ENCODE measurements around the gene NDEL1. TPM values are rescaled to one million over a fixed set of nuclear protein-coding genes. Genes with fewer than 3 reads are reported as not detected.
"Not testable (repeated sequence)": the region's sequence is repeated elsewhere in the genome, so short reads cannot be mapped to it uniquely, and the experiment has no call there.

The NDEL1 gene
- total RNA-seq, 1 donor from 2014 or later: 66.5 TPM

- Histone ChIP-seq H3K27ac (no peak overlapping the region), H3K4me1 (no peaks in the 10 kb centered on the region), H3K4me3 (no peak overlapping the region), H3K9me3 (no peaks in the 10 kb centered on the region), H3K27me3 (peaks cover 4% of the 10 kb centered on the region), H3K36me3 (no peaks in the 10 kb centered on the region)
- TF ChIP-seq POLR2A (IDR thresholded peaks at IDR 0.05) (no peak), CTCF (IDR thresholded peaks at IDR 0.05) (no peak), POLR2AphosphoS5 (IDR thresholded peaks at IDR 0.05; ENCODE audit: insufficient read depth in 1 of 2, low read depth in 1 of 2) (no peak)
- DNase-seq (ENCODE audit: extremely low spot score in 2 of 2): no peak
- intact Hi-C loops (cut with DNase I): loop anchor here (10.0 kb wide), 1 partner anchor 1607 kb away; no protein-coding TSS in a partner anchor
Observed at GRCh38 chr17:8392274-8392673, 43.4 kb upstream of the NDEL1 start.

- no peak overlapping the region for H3K27ac ChIP-seq
- intact Hi-C loops (cut with DNase I): loop anchor here (10.0 kb wide), 1 partner anchor 1608 kb away; no protein-coding TSS in a partner anchor
- H3K27me3 ChIP-seq: peaks cover 5% of the 10 kb centered on the region
- DNase-seq (ENCODE audit: extremely low spot score in 2 of 2): no peak
- H3K36me3 ChIP-seq: no peaks in the 10 kb centered on the region
- H3K9me3 ChIP-seq: no peaks in the 10 kb centered on the region
- no peaks in the 10 kb centered on the region for H3K4me1 ChIP-seq
- TF ChIP-seq POLR2A (IDR thresholded peaks at IDR 0.05) (no peak), POLR2AphosphoS5 (IDR thresholded peaks at IDR 0.05; ENCODE audit: insufficient read depth in 1 of 2, low read depth in 1 of 2) (no peak), CTCF (IDR thresholded peaks at IDR 0.05) (no peak)
- no peak overlapping the region for H3K4me3 ChIP-seq
Observed at GRCh38 chr17:8392674-8393469, 42.8 kb upstream of the NDEL1 start.

GRCh38 chr17:8393470-8394231 lies 42.0 kb upstream of the NDEL1 start:
- Histone ChIP-seq H3K36me3 (no peaks in the 10 kb centered on the region), H3K4me3 (no peak overlapping the region), H3K9me3 (no peaks in the 10 kb centered on the region), H3K27me3 (peaks cover 5% of the 10 kb centered on the region), H3K27ac (no peak overlapping the region), H3K4me1 (no peaks in the 10 kb centered on the region)
- DNase-seq (ENCODE audit: extremely low spot score in 2 of 2): no peak
- intact Hi-C loops (cut with DNase I): loop anchor here (10.0 kb wide), 1 partner anchor 1609 kb away; no protein-coding TSS in a partner anchor
- TF ChIP-seq POLR2AphosphoS5 (IDR thresholded peaks at IDR 0.05; ENCODE audit: insufficient read depth in 1 of 2, low read depth in 1 of 2): no peak
- TF ChIP-seq CTCF (IDR thresholded peaks at IDR 0.05): no peak
- no peak for TF ChIP-seq POLR2A (IDR thresholded peaks at IDR 0.05)

- H3K4me3 ChIP-seq; H3K27ac ChIP-seq; H3K4me1 ChIP-seq; H3K9me3 ChIP-seq; DNase-seq (ENCODE audit: extremely low spot score in 2 of 2); H3K36me3 ChIP-seq; H3K27me3 ChIP-seq: not testable (repeated sequence)
- intact Hi-C loops (cut with DNase I): loop anchor here (10.0 kb wide), 1 partner anchor 1610 kb away; no protein-coding TSS in a partner anchor
Observed at GRCh38 chr17:8394497-8394896, 41.2 kb upstream of the NDEL1 start.

DNA sequence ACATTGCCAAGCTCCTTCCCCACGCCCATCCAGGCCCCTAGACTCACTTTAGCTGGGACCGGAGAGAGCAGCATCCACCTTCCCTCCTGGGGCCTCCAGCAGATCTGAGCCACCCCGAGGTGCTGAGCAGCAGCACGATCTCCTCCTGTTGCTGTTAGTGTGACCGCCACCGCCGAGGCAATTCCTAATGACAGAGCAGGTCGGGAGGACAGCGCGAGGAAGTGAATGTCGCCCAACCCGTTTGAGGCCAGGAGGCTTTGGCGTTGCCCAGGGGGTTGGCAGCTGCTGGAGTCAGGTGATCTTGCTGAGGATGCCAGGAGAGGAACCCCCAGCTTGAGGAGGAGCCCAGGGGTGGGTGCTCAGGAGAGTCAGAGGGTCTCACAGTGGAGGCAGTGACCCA lies 38.0 kb upstream of the NDEL1 start, which contains the start of gene RNF222:
TSS of gene RNF222 (minus strand) at position 192 of the 400 bp plus-strand sequence. CDS start 4,366 bp downstream, outside the sequence.
- intact Hi-C loops (cut with DNase I): loop anchor here (10.0 kb wide), 1 partner anchor 1613 kb away; no protein-coding TSS in a partner anchor
- no peak for DNase-seq (ENCODE audit: extremely low spot score in 2 of 2)
- peak within 1 kb of the TSS in 1 of 2 donors; percentile 24 for H3K4me3 ChIP-seq
- H3K4me1 ChIP-seq: no peaks in the 10 kb centered on the region
- no peaks in the 10 kb centered on the region for H3K36me3 ChIP-seq
- H3K27ac ChIP-seq: no peak within 1 kb of the TSS
- H3K9me3 ChIP-seq: no peaks in the 10 kb centered on the region
- TF ChIP-seq POLR2AphosphoS5 (IDR thresholded peaks at IDR 0.05; ENCODE audit: insufficient read depth in 1 of 2, low read depth in 1 of 2) (no peak), POLR2A (IDR thresholded peaks at IDR 0.05) (no peak), CTCF (IDR thresholded peaks at IDR 0.05) (no peak)
- peaks cover 5% of the 10 kb centered on the region for H3K27me3 ChIP-seq
